ENCODE results near the gene KIF26B. TPM values are rescaled to one million over a fixed set of nuclear protein-coding genes. Genes with fewer than 3 reads are reported as not detected.

Gene KIF26B
- total and polyA plus RNA-seq, 2 experiments from 2014 or later = 0.03 to 0.76 TPM

GRCh38 chr1:245211035-245211749 lies 56.4 kb downstream of the KIF26B start:
- no peak for TF ChIP-seq CTCF (conservative IDR thresholded peaks at IDR 0.05; ENCODE audit: low read depth in 2 of 2)
- TF ChIP-seq STAT1 (IDR thresholded peaks at IDR 0.05; ENCODE audit: unreplicated experiment) = no peak
- TF ChIP-seq NANOG (IDR thresholded peaks at IDR 0.05; ENCODE audit: borderline replicate concordance) = no peak
- TF ChIP-seq JUNB (IDR thresholded peaks at IDR 0.05; ENCODE audit: unreplicated experiment) = no peak
- TF ChIP-seq ETS1 (IDR thresholded peaks at IDR 0.05) = no peak
- no peak for TF ChIP-seq POLR2AphosphoS5 (IDR thresholded peaks at IDR 0.05; ENCODE audit: low read depth)
- TF ChIP-seq ZNF114 (CRISPR knock-in tag; IDR thresholded peaks at IDR 0.05) = no peak
- TF ChIP-seq EZH2 (IDR thresholded peaks at IDR 0.05; ENCODE audit: low read depth, unreplicated experiment) = no peak
- no peak for TF ChIP-seq EZH2phosphoT487 (IDR thresholded peaks at IDR 0.05; ENCODE audit: unreplicated experiment)
- no peak for TF ChIP-seq CREB1 (CRISPR knock-in tag; IDR thresholded peaks at IDR 0.05; ENCODE audit: low read depth)
- no peak for TF ChIP-seq ZNF331 (CRISPR knock-in tag; IDR thresholded peaks at IDR 0.05; ENCODE audit: low read depth)
- TF ChIP-seq REST (IDR thresholded peaks at IDR 0.05; ENCODE audit: unreplicated experiment) = no peak
- TF ChIP-seq ZNF462 (CRISPR knock-in tag; IDR thresholded peaks at IDR 0.05) = no peak
- peaks cover 31% of the 10 kb centered on the region for H3K9me3 Mint-ChIP-seq
- no peaks in the 10 kb centered on the region for H4K20me1 ChIP-seq (replicated peaks; ENCODE audit: insufficient read depth)
- no peak overlapping the region for H3K27ac Mint-ChIP-seq
- no peaks in the 10 kb centered on the region for H3K9me2 ChIP-seq (ENCODE audit: insufficient read depth)
- peaks cover 3% of the 10 kb centered on the region; the same call in 2 of the 3 replicates for H3K4me1 Mint-ChIP-seq
- H3K36me3 ChIP-seq (ENCODE audit: insufficient read depth) = peaks cover 8% of the 10 kb centered on the region
- H3F3A ChIP-seq (replicated peaks; ENCODE audit: low read depth) = no peaks in the 10 kb centered on the region
- DNase-seq (ENCODE audit: low spot score) (no peak), ATAC-seq (no peak)
- peaks cover 25% of the 10 kb centered on the region for H3K36me3 Mint-ChIP-seq (ENCODE audit: low read depth)
- no peaks in the 10 kb centered on the region for H3K27me3 ChIP-seq (ENCODE audit: insufficient read depth)
- H3K4me1 ChIP-seq (ENCODE audit: insufficient read depth) = no peaks in the 10 kb centered on the region
- no peak overlapping the region for H3K27ac ChIP-seq (ENCODE audit: low read depth)
- peaks cover 8% of the 10 kb centered on the region for H3K27me3 Mint-ChIP-seq (ENCODE audit: insufficient read depth, low read depth, poor library complexity)
- no peak overlapping the region for H2AFZ ChIP-seq
- H3K4me3 ChIP-seq = no peak overlapping the region
- no peaks in the 10 kb centered on the region for H3K79me2 ChIP-seq (replicated peaks; ENCODE audit: insufficient read depth)
- H3K4me3 Mint-ChIP-seq = no peak overlapping the region
- H3K4me2 ChIP-seq = no peak overlapping the region
